Subcutaneous adipose tissue (tissue), 4 donors: ENCODE results near the gene NFKBIE. TPM values are rescaled to one million over a fixed set of nuclear protein-coding genes. Genes with fewer than 3 reads are reported as not detected.

Source experiments
- CTCF ChIP-seq: fragments of 450-650 bp; IDR thresholded peaks from one replicate; pipeline ENCODE4 v1.5.1; 2016; ENCODE audit warnings: low read depth, mild to moderate bottlenecking, control low read depth, antibody characterized with exemption, moderate library complexity
- total RNA-seq, 4 donors: library from RNA; depleted of rRNA; stranded (reverse); fragments of >200 nt; gene quantifications; one replicate each; pipeline ENCODE4 v1.1.0, GENCODE V29; 2016

NFKBIE gene
- 1 to 10 TPM; 2.1 to 9.0 (median 5.5) TPM for total RNA-seq

GRCh38 chr6:44265007-44265721, at the start of gene NFKBIE:
Gene NFKBIE, minus strand, starts transcription at chr6:44265551. Its CDS starts 205 bp downstream, at chr6:44265346.
- no peak for TF ChIP-seq CTCF

- TF ChIP-seq CTCF: no peak
Observed at GRCh38 chr6:44312901-44313788, 47.8 kb upstream of the NFKBIE start, which contains the start of gene AARS2. Gene AARS2, minus strand, starts transcription at chr6:44313347. Its CDS starts 24 bp downstream, at chr6:44313323.

GRCh38 chr6:44311767-44312166, 46.4 kb upstream of the NFKBIE start:
- TF ChIP-seq CTCF: no peak

- no peak for TF ChIP-seq CTCF
Observed at GRCh38 chr6:44311304-44311703, 46.0 kb upstream of the NFKBIE start.

GRCh38 chr6:44310241-44310640, 44.9 kb upstream of the NFKBIE start:
- no peak for TF ChIP-seq CTCF

- TF ChIP-seq CTCF: no peak
Observed at GRCh38 chr6:44309631-44310030, 44.3 kb upstream of the NFKBIE start.

- TF ChIP-seq CTCF: no peak
Observed at GRCh38 chr6:44309092-44309491, 43.7 kb upstream of the NFKBIE start.
